GM10266 (cell line): ENCODE results near the gene KIAA1755.

Source experiments
- DNase-seq: peaks from one replicate; pipeline ENCODE4 v3.0.0; 2012; ENCODE audit errors: extremely low spot score
- TF ChIP-seq, protein P1 (sequence below): IDR thresholded peaks from 2 replicates; pipeline ENCODE4 v1.5.1; 2012; ENCODE audit warnings: mild to moderate bottlenecking, low read depth; ENCODE audit not compliant: control insufficient read depth, insufficient read depth; ENCODE audit errors: missing control alignments

KIAA1755 gene

GRCh38 chr20:38203337-38203980 is 57.1 kb downstream of the KIAA1755 start:
- TF ChIP-seq, protein P1, sequence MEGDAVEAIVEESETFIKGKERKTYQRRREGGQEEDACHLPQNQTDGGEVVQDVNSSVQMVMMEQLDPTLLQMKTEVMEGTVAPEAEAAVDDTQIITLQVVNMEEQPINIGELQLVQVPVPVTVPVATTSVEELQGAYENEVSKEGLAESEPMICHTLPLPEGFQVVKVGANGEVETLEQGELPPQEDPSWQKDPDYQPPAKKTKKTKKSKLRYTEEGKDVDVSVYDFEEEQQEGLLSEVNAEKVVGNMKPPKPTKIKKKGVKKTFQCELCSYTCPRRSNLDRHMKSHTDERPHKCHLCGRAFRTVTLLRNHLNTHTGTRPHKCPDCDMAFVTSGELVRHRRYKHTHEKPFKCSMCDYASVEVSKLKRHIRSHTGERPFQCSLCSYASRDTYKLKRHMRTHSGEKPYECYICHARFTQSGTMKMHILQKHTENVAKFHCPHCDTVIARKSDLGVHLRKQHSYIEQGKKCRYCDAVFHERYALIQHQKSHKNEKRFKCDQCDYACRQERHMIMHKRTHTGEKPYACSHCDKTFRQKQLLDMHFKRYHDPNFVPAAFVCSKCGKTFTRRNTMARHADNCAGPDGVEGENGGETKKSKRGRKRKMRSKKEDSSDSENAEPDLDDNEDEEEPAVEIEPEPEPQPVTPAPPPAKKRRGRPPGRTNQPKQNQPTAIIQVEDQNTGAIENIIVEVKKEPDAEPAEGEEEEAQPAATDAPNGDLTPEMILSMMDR = no peak

DNA sequence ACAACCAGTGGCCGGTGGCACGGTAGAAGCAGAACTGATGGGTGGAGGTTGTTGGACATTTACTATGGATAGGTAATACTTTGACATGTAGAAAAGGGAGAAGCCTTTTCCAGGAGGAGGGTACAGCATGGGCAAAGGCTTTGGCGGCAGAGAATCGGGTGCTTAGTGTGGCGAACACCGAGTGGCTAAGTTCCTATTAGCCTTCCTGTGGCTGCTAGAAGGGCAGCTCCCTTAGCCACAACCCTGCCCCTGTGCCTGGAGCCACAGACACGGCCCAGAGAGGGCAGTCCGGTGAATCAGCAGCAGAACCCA is 57.6 kb downstream of the KIAA1755 start:
- TF ChIP-seq, protein P1 = no peak
- no peak for DNase-seq

More at GRCh38 chr20:38203337-38203980, 57.1 kb downstream of the KIAA1755 start:
- no peak for DNase-seq

DNA sequence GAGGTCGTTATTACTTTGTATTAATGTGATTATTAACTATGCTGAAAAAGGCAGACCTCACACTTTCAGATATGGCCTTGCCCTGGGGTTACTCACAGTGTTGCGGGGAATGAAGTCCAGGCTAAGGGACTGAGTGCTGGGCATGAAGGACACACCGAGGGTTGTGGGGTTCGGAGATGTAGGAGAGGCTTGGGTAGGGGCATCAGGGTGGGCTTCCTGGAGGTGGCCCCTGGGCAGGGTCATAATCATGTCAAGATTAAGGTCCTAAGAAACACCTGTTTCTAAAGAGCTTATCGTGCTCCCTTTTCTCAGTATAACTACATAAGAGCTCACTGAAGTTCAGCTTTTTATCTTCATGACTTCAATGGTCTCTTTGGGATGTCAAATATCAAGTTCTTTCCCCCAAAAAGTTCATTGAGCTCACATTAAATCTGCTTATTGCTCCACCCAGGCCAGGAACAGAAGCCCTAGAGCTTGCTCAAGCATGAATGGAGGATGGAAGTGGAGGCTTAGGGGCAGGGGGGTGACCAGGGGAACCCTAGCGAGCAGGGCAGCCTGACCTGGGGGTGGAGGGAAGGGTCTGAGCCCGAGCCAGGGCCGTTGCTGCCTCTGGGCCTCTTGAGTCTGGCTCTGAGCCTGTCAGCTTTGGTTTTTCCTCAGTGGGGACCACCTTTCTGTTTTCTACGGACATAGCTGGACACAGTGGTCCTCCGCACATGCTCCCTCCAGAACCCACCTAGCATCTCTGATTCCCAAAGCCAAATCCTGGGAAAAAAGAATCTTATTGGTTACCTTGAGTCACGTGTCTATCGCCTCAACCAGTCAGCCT is 58.2 kb downstream of the KIAA1755 start:
- TF ChIP-seq, protein P1 = no peak

GRCh38 chr20:38201356-38201755 is 59.2 kb downstream of the KIAA1755 start:
- no peak for DNase-seq
- TF ChIP-seq, protein P1 = no peak

More for the DNA sequence above, 58.2 kb downstream of the KIAA1755 start:
- no peak for DNase-seq

GRCh38 chr20:38200646-38201045 is 59.9 kb downstream of the KIAA1755 start:
- TF ChIP-seq, protein P1 = no peak
- DNase-seq = no peak

GRCh38 chr20:38199501-38200390 is 60.8 kb downstream of the KIAA1755 start:
- no peak for DNase-seq
- TF ChIP-seq, protein P1 = no peak
